Heart left ventricle (tissue), 13 donors: ENCODE results near the gene SCN4A.

Source experiments
- CTCF ChIP-seq, 12 donors: fragments of 200-600 bp; sonication (generic) in 4 of 12; IDR thresholded peaks; one replicate each; pipeline versions ENCODE4 v1.5.0 to v1.8.0; 2018 to 2022; ENCODE audit warnings: antibody characterized with exemption in 12 of 12, mild to moderate bottlenecking in 5 of 12
- POLR2A ChIP-seq, 2 donors: fragments of 450-650 bp; IDR thresholded peaks; one replicate each; pipeline ENCODE4 v1.6.1; 2017; ENCODE audit warnings: antibody characterized with exemption in 2 of 2, mild to moderate bottlenecking in 2 of 2, moderate library complexity in 2 of 2
- donor health status: ischemic (EF 13 %, LVEDD 7.1; RV severe dilation, severe dysfunction).
- donor health status: DM: no; HTN: yes; CAD: no.
- donor health status: DM: no; HTN: no; CAD: no.
- donor health status: ischemic (EF 25% LVEDD 6.9; RV normal size, moderate dysfunction).
- donor health status: ischemic (EF 25% LVEDD 5.7; RV mildly dilated, moderate dysfunction).
- donor health status: ischemic (EF 35%, LVEDD 5.7; RV mildly dilated, moderate dysfunction).
- donor health status: nonischemic (EF 11% LVEDD 7.7; RV severe dilation, severe dysfunction).
- donor health status: DM: yes; HTN: yes; CAD: no.
- donor health status: PGD.
- donor health status: ischemic (EF 29% LVEDD 5.4; RV normal size, mild dysfunction).
- donor health status: nonischemic (EF 23%, LVEDD 6.1; RV moderate dilation, normal function).

- no peak for TF ChIP-seq POLR2A (IDR thresholded peaks at IDR 0.05)
- TF ChIP-seq CTCF (IDR thresholded peaks at IDR 0.05), result no peak
These were observed 14.1 kb upstream of the SCN4A start for GRCh38 chr17:63986821-63987220.
